A673 (cell line): ENCODE results near the gene RITA1. TPM values are rescaled to one million over a fixed set of nuclear protein-coding genes. Genes with fewer than 3 reads are reported as not detected.

Source experiments
- BruUV-seq: library from RNA; stranded (reverse); fragments of 400-500 nt; replicated peaks from 2 replicates; lab custom pipeline; 2021; lab: Mats Ljungman, UMichigan
- CTCF ChIA-PET: fragments of 300-600 bp; sonication (Branson Sonifier 250); formaldehyde crosslinking; loops from one replicate; lab custom pipeline; 2022; ENCODE audit warnings: antibody characterized with exemption; lab: Charles Lee
- POLR2A ChIA-PET: fragments of 300-600 bp; sonication (Branson Sonifier 250); formaldehyde crosslinking; loops from one replicate; lab custom pipeline; 2022; ENCODE audit warnings: antibody characterized with exemption; ENCODE audit not compliant: low non-redundant PET; lab: Charles Lee
- DNase-seq: peaks from one replicate; pipeline ENCODE4 v3.0.0-alpha.2; 2015; ENCODE audit warnings: low spot score
- H3K27ac ChIP-seq: fragments of 200-600 bp; sonication (generic); 2 replicates; pipeline ENCODE4 v1.5.1; 2016; ENCODE audit warnings: mixed run types, low read depth, mild to moderate bottlenecking, mixed read lengths, antibody characterized with exemption, low read length; ENCODE audit not compliant: poor library complexity, severe bottlenecking
- H3K27me3 ChIP-seq: fragments of 200-600 bp; sonication (generic); replicated peaks from 2 replicates; pipeline ENCODE4 v1.6.1; 2017; ENCODE audit warnings: mixed run types, low read depth, mild to moderate bottlenecking, mixed read lengths, antibody characterized with exemption, low read length; ENCODE audit not compliant: insufficient read depth, poor library complexity
- H3K36me3 ChIP-seq: fragments of 200-600 bp; sonication (generic); 2 replicates; pipeline ENCODE4 v1.6.1; 2016; ENCODE audit warnings: mixed run types, mild to moderate bottlenecking, mixed read lengths, antibody characterized with exemption, low read length; ENCODE audit not compliant: insufficient read depth, poor library complexity, severe bottlenecking
- H3K4me1 ChIP-seq: fragments of 200-600 bp; sonication (generic); 2 replicates; pipeline ENCODE4 v1.6.1; 2017; ENCODE audit warnings: mixed run types, mild to moderate bottlenecking, mixed read lengths, antibody characterized with exemption, low read length; ENCODE audit not compliant: insufficient read depth, poor library complexity, severe bottlenecking
- H3K4me3 ChIP-seq: fragments of 200-600 bp; sonication (generic); 2 replicates; pipeline ENCODE4 v1.5.1; 2016; ENCODE audit warnings: low read depth, mixed run types, mild to moderate bottlenecking, mixed read lengths, low read length; ENCODE audit not compliant: poor library complexity, severe bottlenecking
- H3K9me3 ChIP-seq: fragments of 200-600 bp; sonication (generic); 2 replicates; pipeline ENCODE4 v1.6.1; 2016; ENCODE audit warnings: mixed run types, low read depth, mild to moderate bottlenecking, mixed read lengths, antibody characterized with exemption, low read length; ENCODE audit not compliant: poor library complexity, severe bottlenecking
- EZH2 ChIP-seq: fragments of 200-600 bp; sonication (generic); IDR thresholded peaks from 2 replicates; pipeline ENCODE4 v1.6.1; 2017; ENCODE audit warnings: borderline replicate concordance, low read depth, mild to moderate bottlenecking, mixed read lengths, antibody characterized with exemption, low read length; ENCODE audit not compliant: poor library complexity, severe bottlenecking
- intact Hi-C: fragments of 100-400 bp; cut with micrococcal nuclease; formaldehyde crosslinking; loops from one replicate; pipeline ENCODE4 v1.10.0; 2022; ENCODE audit not compliant: unreplicated experiment
- total RNA-seq: library from RNA; stranded (reverse); gene quantifications from 2 replicates; pipeline ENCODE4 v1.2.3, GENCODE V29; 2021
- TF ChIP-seq, protein P1 (sequence below): fragments of 300-800, 200-600 bp; sonication (generic); conservative IDR thresholded peaks from 2 replicates; pipeline ENCODE4 v1.5.1; 2017; ENCODE audit warnings: low read depth, mild to moderate bottlenecking, antibody characterized with exemption, low read length, moderate library complexity, mixed read lengths

RITA1 gene
- total RNA-seq, 1 experiment from 2014 or later, result 22.3 TPM

GRCh38 chr12:113136990-113137511 is 48.5 kb upstream of the RITA1 start:
- TF ChIP-seq EZH2, result no peak
- TF ChIP-seq, protein P1, sequence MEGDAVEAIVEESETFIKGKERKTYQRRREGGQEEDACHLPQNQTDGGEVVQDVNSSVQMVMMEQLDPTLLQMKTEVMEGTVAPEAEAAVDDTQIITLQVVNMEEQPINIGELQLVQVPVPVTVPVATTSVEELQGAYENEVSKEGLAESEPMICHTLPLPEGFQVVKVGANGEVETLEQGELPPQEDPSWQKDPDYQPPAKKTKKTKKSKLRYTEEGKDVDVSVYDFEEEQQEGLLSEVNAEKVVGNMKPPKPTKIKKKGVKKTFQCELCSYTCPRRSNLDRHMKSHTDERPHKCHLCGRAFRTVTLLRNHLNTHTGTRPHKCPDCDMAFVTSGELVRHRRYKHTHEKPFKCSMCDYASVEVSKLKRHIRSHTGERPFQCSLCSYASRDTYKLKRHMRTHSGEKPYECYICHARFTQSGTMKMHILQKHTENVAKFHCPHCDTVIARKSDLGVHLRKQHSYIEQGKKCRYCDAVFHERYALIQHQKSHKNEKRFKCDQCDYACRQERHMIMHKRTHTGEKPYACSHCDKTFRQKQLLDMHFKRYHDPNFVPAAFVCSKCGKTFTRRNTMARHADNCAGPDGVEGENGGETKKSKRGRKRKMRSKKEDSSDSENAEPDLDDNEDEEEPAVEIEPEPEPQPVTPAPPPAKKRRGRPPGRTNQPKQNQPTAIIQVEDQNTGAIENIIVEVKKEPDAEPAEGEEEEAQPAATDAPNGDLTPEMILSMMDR, result no peak
- POLR2A ChIA-PET, result no interaction called here
- no TSS peak for BruUV-seq
- CTCF ChIA-PET, result interaction anchor here (0.5 kb wide), 1 partner anchor 12 kb away, joined by 3 read pairs; no protein-coding TSS in a partner anchor
- Histone ChIP-seq H3K36me3 (no peaks in the 10 kb centered on the region), H3K27ac (no peak overlapping the region), H3K4me1 (peaks cover 6% of the 10 kb centered on the region), H3K9me3 (no peaks in the 10 kb centered on the region), H3K27me3 (no peaks in the 10 kb centered on the region), H3K4me3 (no peak overlapping the region)
- no peak for DNase-seq
- intact Hi-C loops, result no loop called here

DNA sequence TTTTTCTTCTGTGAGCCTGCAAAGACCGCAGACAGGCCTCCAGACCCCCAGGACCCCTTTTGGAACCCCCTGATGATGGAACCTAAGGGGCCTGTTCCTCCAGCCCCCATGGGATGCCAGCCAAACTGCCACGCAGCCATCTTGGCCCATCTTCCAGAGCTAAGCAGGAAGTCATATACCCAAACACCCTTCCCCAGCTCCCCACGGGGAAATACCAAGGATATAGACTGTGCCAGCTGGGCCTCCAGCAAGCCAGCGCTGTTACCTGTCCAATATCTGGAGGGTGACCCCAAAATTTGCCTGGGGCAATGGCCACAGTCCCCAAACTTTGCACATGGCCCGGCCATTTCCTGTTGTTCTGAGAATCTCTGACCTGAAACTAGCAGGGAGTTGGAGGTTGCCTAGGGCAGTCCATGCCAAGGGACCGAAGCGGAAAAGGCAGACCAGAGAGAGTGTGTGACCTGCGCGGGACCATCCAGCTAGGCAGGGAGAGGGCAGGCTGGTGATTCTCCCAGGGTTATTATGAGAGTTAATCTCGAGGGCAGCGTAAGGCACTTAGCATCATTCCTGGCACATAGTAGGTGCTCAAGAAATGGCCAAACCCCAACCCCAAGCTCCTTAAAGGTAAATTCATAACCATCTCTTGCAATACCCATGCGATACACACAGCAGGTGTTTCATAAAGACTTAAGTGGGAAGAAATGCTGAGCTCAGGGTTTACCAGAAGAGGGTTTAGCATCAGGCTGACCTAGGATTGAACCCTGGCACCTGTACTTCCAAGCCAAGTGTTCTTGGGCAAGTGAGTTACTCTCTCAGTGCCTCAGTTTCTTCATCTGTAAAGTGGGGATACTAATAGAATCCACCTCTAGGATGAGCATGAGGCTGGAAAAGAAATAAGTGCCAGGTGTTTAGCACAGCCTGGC is 47.4 kb upstream of the RITA1 start:
- intact Hi-C loops, result no loop called here
- CTCF ChIA-PET, result interaction anchor here (0.5 to 0.6 kb wide), 2 partner anchors 11 to 101 kb away, joined by 3 to 5 read pairs; no protein-coding TSS in a partner anchor

DNA sequence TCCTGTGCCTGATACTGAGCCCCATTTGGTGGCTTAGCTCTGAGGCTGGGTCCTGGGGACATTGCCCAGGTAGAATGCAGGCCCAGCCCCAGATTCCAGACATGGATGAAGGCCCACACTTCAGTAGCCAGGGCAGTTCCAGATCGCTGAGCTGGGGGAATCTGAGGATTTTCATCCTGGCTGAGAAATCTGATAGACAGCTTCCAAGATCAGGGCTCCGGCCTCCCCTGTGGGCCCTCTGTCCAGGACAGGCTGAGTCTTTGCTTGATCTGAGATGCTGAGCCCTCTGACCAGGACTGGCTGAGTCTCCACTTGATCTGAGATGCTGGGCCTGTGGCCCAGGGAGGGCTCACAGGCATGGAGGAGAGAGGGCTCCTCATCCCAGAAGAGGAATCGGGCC is 46.7 kb upstream of the RITA1 start:
- Histone ChIP-seq H3K4me1 (peaks cover 6% of the 10 kb centered on the region), H3K27me3 (no peaks in the 10 kb centered on the region), H3K27ac (no peak overlapping the region), H3K4me3 (no peak overlapping the region), H3K36me3 (no peaks in the 10 kb centered on the region), H3K9me3 (no peaks in the 10 kb centered on the region)
- BruUV-seq, result no TSS peak
- ChIA-PET POLR2A (interaction anchor here (0.5 kb wide), 1 partner anchor 146 kb away, joined by 3 read pairs; no protein-coding TSS in a partner anchor), CTCF (no interaction called here)
- TF ChIP-seq, protein P1, result no peak
- TF ChIP-seq EZH2, result no peak
- no peak for DNase-seq
- intact Hi-C loops, result no loop called here

More for the DNA sequence above, 47.4 kb upstream of the RITA1 start:
- DNase-seq, result no peak
- no peak overlapping the region for H3K27ac ChIP-seq
- POLR2A ChIA-PET, result interaction anchor here (0.5 kb wide), 2 partner anchors 145 to 667 kb away, joined by 3 read pairs; no protein-coding TSS in a partner anchor
- BruUV-seq, result no TSS peak
- no peaks in the 10 kb centered on the region for H3K36me3 ChIP-seq
- no peaks in the 10 kb centered on the region for H3K27me3 ChIP-seq
- H3K9me3 ChIP-seq, result no peaks in the 10 kb centered on the region
- TF ChIP-seq EZH2, result no peak
- TF ChIP-seq, protein P1, result no peak
- no peak overlapping the region for H3K4me3 ChIP-seq
- peaks cover 6% of the 10 kb centered on the region for H3K4me1 ChIP-seq
